Raji (cell line): ENCODE measurements around the gene LZTS3.

Experiments
- POLR2A ChIP-seq: IDR thresholded peaks from 2 replicates; pipeline ENCODE4 v1.6.1; 2011; ENCODE audit warnings: low read depth, low read length, control low read depth; ENCODE audit not compliant: insufficient read depth

LZTS3 gene

DNA sequence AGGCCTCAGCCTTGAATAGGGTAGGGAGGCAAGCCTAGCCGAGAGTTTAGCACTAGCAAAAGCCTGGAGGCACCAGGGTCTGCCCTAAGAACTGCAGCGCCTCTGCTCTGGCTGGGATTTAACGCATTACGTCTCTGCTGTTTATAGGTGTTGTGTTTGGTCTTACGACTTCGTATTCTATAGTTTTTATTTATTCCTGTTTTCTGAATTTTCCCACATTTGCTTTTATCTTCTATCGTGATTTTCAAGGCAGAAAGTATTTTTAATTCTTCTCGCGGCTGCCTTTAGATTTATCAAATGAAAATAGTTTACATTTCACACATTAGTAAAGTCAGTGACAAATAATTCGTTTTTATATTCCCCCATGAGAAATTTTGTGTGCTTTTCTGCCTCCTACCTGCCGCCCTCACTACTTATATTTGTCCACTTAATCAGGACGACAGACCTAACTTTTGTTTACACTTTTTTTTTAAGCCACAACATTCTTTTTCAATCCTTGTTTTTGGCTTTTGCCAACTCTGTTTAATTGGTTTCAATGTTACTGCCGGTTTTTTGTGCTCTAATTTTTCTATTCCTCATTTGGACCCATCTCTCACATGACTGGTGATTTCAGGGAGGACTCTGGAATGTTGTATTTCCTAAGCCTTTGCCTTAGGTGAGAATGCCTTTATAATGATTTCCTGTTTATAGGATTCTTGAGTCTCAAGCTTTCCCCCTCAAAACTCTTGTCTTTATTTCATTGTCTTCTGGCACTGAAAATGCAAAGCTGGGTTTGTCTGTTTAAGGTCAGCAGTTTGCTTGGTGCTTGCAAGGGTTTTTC is 1.3 kb upstream of the LZTS3 start:
- TF ChIP-seq POLR2A, result no peak

DNA sequence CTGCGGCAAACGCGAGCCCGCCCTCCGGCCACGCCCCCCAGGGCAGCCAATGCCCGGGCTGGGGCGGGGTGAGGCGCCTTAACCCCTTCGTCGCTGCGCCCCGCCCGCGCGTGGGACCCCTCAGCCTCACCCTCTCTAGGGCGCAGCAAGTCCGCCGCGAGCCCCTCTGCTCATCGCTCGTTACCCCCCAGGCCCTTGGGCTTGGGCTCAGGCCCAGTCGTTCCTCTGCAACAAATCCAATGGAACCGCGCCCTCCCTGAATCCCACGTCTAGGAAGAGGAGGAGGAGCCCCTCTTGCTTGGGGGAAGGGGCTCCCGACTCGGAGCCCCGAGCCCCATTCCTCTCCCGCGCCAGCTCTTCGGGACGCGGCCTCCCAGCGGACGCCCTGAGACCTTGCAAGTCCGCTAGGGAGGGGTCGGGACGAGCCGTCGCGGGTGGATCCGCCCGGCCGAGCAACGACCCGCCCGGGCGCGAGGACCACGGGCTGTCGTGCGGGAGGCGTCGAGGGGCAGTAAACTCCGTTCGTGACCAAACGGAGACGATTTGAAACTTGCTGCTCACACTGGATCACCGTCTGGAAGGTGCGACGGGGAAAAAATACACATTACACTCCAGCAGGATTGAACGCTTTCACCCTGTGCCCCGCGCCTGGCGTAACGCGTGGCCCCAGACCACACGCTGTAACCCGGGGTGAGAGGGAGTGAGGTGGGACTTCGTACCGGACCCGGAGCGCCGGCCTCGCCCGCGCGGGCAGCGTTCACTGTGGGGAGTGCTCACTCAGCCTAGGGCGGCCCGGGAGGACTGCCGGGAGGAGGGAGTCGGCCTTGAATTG is 477 bp upstream of the LZTS3 start:
- TF ChIP-seq POLR2A, result no peak

DNA sequence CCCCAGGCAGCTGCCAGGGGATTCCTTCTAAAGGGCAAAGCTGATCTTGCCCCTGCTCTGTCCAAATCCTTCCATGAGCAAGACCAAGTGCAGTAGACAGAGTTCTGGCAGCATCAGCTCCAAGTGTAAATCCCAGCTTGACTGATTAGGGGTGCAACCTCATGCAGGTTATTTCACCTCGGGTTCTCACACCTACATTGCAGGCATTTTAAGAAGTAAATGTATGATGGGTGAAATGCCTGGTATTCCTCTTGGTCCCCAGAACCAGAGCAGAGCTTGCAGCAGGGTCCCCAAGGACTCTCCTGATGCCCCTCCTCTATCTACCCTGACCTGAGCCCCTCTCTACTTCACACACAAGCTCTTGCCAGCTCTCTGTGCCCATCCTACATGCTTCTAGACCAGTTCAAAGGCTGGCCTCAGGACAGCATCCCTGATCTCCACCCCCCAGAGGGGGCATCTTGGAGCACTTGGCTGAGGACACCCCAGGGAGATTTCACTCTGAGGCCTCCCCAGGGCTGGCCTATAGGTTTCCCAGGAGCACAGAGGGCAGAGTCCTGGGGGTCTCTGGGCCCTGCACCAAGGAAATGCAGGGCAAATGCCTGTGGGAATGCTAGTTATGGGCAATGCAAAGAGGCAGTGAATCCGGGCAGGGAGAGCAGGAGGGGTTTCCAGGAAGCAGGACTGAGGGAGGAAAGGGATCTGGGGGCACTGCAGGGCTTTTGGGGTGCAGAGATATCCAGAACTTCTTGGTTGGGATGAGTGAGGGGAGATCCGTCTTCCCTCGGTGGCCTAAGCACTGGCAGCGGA is 1.0 kb downstream of the LZTS3 start:
- TF ChIP-seq POLR2A, result no peak

DNA sequence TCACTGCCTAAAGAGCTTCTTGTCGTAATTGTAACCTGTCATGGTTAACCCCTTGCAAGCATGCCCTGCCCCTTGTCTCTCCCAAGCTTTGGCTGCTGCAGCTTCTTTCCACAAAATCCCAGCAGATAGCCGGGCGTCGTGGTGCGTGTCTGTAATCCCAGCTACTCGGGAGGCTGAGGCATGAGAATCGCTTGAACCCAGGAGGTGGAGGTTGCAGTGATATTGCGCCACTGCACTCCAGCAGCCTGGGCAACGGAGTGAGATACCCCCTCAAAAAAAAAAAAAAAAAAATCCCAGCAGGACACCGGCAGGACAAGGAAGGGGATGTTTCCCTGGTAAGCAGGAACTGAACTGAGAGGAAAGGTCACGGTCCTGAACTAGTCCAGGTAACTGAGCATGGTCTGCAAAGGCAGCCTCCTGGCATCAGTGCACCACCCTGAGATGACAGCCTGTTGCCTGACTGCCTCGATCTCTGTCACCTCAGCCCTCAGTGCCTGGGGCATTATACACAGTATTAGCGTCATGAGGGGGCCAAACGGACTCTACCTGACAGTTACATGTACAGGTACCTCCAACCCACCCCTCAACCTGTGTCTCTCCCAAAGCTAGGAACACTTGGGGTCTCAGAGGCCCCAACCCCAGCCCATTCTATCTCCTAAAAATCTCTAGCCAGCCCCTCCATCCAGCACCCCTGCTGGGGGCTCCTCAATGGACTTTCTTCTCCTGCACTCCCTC is 1.8 kb downstream of the LZTS3 start:
- TF ChIP-seq POLR2A, result no peak

DNA sequence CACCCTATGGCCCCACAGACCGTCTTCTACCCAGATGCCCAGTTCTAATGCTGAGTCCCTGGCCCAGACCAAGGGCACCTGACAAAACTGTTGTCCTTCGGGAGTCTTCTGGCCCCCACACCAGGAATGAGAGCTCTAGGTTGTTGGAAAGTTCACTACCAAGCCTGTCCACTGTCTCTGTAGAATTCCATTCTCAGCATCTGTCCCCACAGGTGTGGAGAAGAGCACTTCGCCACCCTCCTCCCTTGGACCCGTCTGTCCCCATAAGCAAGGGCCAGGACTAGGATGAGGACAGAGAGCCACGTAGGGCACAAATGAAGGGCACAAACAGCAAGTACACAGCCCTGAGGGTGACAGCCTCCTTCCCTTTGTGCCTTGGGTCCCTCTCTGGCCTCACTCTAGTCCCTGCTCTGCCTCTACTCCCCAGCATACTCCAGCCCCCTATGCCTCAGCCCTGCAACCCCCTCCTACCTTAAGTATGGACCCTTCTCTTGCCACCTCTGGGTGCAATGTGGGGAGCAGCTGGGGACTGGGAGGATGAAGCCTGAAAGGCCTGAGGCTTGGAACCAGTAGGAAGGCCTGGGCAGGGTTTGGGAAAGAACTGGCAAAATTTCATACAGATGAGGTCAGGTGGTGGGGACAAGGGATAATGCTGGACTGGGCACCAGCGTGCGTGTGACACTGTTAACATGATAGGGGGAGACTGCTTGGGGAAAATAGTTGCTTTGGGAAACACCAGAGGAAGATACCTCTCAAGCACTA is 4.3 kb downstream of the LZTS3 start:
- no peak for TF ChIP-seq POLR2A

DNA sequence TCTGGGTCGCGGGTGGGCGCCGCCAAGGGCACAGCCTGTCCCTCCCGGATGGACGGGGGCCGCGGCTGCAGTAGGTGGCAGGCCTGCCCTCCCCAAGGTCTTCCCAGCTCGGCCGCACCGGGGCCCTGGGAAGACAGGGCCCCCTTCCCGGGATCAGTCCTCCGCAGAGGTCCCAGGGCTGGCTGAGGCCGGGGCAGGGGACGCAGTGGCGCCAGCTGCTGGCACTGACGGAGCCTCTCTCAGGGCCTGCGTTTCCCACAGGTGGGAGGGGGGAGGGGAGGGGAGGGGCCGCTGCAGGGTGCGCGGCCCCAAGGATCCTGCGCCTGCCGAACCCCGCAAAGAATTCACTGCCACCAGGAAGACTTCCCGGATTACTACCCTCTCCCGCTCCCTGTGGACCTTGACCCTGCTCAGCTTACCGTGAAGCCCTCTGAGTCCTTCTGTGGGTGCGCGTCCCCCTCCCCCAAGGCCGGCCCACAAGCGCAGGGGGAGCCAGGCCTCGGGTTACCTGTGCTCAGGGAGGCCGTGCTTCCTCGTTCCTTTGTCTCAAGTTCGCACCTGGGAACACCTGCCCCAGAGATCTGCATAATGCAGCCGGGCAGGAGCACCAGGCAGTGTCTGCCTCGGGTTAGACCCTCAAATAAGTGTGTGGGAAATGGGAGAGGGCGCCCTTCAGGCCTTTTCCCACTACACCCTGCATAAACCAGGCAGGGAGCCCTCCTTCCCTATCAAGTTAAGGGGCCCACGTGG is 5.1 kb downstream of the LZTS3 start:
- TF ChIP-seq POLR2A, result no peak

DNA sequence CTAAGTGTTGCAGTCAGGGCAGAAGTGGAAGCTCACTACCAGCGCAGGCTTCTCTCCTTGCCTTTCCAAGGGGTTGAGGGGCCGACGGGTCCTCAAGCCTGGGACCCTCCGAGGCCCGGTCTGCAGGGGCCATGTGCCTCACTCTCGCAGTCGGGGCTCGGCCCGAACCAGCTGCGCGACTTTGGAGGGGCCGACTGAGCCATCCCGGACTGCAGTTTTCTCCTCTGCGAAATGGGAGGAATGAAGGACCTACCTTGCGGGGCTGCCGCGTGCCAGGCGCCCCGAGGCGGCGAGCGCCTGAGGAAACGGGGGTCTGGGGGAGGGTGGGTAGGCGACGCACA is 5.6 kb downstream of the LZTS3 start:
- no peak for TF ChIP-seq POLR2A

DNA sequence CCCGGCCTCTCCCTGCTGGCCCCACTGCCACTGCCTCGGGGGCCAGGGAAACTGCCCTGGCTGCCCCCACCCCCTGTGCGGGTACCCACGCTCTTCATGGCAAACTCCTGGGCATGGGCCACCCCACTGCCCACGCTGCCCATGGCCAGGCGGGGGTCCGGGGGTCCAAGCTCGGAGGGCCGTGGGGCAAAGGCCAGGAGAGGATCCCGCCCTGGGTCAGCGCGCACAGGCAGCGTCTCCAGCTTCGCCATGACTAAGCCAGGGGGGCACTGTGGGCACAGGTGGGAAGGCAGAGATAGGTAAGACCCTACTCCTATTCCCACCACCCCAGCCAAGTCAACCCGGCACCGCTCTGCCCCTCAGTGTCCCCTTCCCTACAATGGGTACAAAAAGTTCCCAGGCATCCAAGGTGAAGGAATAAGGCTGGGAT is 6.4 kb downstream of the LZTS3 start:
- TF ChIP-seq POLR2A, result no peak

DNA sequence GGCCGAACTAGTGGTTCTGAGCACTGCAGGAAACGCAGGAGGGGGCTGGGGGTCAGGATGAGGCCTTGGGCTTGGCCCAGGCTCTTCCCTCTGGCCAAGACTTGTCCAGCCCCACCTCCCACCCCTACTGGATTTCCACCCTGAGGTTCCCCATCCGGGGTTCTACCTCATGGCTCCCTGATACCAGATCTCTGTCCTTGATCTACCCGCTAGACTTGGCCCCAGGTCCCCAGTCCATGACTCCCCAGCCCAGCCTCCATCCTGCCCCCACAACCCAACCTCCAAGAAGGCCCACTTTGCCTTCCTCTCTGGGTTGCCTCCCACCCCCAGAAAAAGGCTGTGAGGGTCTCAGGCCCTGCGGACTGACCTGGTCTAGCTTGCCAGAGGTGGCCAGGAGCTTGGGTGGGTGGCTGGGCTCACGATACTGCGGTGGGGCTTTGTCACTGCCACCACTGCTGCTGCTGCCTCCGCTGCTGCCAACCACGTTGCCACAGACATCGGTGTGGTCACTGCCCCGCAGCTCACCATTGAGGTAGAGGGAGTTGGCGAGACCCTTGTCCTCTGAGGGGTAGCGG is 6.9 kb downstream of the LZTS3 start:
- TF ChIP-seq POLR2A, result no peak

DNA sequence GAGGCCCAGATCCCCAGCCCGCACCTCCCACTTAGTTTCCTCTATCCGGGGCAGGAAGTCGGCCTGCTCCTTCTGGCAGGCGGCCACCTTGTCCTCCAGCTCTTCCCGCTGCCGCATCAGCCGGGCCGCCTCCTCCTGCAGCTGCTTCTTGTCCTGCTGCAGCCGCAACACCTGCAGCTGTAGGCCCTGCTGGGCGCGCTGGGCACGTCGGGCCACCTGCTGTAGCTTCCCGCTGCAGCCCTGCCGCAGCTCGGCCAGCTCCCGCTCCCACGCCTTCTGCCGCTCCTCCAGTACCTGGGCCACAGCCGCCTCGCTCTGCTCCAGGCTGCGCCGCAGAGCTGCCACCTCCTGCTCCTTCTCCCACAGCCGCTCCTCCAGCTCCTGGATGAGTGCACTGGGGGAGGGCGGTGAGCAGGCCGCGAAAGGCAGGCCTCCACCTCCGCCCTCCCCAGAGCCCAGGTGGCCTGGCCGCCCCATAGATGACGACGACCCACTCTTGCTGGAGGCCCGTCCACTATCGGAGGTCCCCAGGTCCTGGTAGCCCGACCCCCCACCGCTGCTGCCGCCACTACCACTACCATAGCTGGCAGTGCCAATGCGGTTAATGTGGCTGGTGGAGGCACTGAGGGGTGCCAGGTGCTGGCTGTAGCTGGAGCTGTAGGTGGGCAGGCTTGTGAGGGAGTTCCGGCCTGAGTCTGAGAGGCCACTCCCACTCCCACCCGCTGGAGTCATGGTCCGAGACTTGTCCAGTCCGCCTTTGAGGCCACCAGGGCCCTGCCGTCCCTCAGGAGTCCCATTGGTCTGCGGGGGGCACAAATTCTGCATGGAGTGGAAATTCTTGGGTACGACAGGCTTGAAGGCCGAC is 7.6 kb downstream of the LZTS3 start:
- TF ChIP-seq POLR2A, result no peak

DNA sequence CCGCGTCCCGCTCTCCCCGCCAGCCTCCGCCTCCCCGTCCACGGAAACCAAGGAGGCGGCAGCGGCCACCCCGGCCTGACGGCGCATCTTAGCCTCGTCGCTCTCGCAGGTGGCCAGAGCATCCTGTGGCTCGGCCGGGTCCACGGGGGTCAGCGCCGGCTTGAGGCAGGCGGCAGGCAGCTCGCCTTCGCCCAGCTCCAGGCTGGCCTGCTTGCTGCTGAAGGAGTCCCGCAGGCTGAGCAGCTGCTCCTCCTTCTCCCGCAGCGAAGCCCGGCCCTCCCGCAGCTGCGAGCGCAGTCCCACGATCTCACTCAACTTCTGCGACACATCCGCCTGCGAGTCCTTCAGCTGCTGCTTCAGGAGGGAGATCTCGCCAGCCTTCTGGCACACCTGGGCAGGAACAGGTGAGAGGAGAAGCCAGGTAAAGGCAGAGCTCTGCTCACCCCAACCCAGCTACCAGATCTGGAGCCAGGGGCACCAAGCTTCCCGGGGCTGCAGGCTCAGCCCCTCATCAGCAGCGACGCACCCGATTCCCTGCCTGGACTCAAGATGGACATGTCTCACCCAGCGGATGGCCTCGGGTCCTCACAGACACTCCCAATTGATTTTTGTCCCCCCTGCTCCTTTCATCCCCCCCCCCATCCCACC is 8.5 kb downstream of the LZTS3 start:
- no peak for TF ChIP-seq POLR2A

DNA sequence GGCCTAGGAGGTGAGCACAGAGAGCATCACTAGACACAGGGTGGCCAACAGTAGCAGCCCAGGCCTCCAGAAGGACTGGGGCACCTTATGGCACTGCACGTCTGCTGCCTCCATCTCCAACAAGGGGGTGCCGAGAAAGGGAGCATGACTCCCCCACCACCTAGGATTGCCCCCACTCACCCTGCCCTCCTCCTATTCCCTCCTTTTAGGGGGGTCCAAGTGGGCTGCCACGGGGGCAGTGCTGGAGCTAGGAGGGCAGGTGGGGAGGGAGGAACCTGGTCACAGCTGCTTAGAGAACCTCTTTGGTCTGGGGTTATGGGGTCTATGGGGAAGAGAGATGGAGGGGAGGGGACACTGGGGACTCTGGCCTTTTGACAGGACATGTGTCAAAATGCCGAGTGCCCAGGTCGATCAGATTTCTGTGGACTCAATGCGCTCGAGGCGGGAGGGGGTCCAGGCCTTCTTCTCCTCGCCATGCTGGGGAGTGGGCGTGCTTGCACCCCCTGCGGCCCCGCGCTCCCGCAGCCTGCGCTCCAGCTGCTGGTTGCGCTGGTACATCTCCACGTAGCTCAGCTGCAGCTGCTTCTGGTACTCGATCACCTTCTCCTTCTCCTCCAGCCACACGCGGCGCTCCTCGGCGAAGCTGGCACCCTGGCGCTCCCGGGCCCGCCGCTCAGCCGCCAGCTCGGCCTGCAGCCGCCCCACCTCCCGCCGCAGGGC is 9.1 kb downstream of the LZTS3 start:
- no peak for TF ChIP-seq POLR2A
